NCI-H345 treated with DMSO at 0.1 percent for 48 hours (cell line): ENCODE measurements around the gene COL9A3.

Source experiments
- DNase-seq: peaks from one replicate; lab custom pipeline; 2025; ENCODE audit not compliant: unreplicated experiment; lab: John Stamatoyannopoulos, UW

COL9A3 gene

DNA sequence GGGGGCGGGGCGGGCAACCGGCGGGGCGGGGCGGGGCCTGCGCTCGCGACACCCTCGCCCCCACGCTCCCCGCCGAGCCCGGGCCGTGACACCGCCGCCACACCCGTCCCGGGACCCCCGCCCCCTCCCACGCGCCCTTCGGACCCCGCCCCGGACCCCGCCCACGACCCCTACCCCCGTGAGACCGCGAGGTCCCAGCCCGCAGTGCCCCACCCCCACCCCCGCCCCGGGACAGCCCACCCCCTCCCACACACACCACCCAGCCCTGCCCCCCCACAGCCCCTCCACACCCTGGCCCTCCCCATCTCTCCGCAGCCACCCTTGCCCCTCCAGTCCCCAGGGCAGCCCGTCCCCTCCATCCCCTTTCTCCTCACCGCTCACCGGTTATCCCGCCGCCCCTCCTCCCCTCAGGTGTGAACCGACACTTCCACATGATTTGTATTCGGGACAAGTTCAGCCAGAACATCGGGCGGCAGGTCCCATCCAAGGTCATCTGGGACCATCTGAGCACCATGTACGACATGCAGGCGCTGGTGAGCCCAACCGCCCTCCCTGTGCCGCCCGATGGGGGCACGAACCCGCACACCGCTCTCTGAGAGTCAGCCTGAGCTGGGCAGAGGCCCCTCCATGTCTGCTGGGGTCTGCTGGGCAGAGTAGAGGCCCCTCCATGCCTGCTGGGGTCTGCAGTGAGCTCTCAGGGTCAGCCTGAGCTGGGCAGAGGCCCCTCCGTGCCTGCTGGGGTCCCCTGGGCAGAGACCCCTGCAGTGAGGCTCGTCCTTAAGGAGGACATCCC is 20.0 kb upstream of the COL9A3 start:
- DNase-seq, result no peak

DNA sequence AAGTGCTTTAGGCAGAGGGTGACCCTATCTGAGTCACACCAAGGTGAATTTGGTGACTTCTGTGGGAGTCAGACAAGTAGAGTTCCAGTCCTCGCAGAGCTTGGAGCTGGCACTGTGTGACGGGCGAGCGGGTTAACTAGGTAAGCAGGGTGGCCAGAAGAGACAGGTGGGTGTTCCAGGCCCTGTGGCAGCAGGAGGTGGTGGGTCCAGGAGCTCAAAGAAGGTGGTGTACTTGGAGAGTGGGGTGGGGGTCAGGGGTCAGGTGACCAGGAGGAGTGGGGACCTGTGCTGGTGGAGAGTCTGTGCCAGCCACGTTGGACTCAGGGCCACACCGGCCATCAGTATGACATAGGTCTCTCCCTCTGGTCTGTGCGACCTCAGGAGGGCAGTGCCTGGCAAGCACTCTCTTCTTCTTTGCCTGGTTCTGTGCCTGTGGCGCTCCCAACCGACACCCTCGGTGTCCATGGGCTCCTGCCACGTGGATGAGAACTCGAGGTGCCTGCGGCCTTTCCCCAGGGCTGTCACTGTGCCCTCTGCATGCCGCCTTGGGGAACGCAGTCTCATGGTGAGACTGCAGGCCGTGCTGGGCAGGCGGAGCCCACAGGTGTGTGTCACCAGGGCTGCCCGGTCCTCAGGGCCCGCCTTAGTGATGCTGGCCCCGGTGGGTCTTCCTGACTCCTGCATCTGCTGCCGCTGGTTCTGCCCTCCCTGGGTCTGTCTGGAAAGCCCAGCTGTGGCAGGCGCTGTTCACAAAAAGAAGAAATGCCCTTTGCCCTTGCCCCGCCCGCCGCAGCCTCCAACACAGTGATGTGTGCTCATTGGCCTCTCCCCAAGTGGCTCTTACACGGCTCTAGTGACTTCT is 18.9 kb upstream of the COL9A3 start:
- DNase-seq, result no peak

DNA sequence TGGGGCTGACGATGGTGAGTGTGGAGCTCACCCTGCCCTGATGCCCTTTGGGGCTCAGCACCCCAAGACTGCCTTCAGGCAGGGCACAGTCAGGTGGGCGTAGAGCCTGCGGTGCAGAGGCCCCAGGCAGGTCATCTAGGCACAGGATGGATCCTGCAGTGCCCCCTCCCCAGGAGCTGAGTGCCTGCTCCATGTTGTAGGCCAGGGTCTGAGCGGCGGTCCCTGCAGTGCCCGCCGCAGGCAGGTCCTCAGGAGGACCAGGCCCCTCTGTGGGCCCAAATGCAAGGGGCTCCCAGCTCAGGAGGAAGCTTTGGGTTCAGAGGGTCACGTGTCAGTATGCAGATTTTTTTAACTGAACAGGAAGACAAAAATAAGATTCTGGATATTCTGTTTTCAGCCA is 17.8 kb upstream of the COL9A3 start:
- DNase-seq, result no peak

DNA sequence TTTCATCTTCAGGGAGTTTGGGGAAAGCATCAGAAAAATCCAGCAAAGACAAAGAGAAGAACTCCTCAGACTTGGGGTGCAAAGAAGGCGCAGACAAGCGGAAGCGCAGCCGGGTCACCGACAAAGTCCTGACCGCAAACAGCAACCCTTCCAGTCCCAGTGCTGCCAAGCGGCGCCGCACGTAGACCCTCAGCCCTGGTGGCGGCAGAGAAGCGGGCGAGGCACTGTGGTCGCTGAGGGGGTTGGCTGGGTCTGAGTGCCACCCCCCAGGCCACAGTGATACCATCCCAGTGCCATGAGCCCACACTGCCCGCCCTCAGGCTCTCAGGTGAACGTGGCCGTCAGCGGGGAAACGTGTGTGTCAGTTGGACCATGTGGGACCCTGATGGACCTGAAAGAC is 17.4 kb upstream of the COL9A3 start:
- DNase-seq, result no peak

DNA sequence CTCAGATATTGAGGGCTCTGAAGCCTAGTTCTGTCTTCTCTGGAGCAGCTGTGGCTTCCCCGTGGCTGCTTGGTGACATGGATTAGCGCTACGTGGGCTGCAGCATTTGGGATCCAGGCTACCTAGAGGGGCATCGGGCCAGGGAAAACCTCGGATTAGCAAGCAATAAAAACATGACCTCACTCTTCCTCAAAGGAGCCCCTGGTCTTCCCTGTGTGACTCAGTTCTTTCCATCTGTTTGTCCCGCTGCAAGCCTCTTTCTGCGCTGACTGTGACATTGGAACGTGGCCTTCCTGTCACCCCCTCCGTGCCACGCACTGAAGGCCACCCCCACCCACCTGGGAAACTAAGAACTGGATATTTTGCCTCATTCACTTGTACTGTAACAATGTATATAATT is 17.0 kb upstream of the COL9A3 start:
- no peak for DNase-seq

DNA sequence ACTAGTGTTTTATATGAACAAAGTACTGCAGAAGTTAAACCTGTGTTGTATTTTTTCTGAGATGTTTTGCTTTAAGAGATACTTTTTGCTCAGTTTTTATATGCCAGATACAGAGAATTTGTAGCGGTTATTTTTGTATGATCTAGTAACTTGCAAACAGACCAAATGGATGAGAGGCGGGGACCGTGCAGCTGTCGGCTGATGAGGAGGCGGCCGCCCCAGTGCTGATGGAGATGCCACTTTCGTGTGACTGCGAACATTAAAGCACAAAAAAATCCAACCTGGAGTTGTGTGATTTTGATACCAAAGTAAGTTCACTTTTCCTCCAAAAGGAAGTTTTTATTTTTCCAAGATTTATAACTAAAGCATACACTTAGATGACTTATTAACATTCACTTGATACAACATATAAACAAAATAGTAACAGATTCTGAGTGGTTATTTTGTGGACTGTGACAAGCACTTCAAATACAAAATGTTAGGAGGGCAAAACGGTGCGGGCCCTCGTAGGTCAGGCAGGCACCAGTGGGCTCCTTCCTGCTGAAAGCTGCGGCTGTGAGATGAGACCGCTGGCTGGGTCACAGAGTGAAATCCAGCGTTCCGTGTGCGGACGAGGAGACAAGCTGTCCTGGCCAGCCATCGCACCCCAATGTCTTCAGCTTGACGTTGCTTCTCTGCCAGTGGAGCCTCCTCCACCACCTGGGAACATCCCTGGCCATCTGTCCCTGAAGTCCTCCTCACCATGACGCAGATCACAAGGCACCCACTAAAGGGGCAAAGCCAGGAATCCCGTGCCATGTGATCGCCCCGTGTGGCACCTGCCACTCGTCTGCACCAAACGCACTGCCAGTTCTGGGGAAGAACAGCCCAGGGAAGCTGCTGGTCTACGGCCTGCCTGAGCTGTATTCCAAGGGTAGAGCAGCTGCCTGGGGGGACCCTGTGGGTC is 16.3 kb upstream of the COL9A3 start:
- no peak for DNase-seq

DNA sequence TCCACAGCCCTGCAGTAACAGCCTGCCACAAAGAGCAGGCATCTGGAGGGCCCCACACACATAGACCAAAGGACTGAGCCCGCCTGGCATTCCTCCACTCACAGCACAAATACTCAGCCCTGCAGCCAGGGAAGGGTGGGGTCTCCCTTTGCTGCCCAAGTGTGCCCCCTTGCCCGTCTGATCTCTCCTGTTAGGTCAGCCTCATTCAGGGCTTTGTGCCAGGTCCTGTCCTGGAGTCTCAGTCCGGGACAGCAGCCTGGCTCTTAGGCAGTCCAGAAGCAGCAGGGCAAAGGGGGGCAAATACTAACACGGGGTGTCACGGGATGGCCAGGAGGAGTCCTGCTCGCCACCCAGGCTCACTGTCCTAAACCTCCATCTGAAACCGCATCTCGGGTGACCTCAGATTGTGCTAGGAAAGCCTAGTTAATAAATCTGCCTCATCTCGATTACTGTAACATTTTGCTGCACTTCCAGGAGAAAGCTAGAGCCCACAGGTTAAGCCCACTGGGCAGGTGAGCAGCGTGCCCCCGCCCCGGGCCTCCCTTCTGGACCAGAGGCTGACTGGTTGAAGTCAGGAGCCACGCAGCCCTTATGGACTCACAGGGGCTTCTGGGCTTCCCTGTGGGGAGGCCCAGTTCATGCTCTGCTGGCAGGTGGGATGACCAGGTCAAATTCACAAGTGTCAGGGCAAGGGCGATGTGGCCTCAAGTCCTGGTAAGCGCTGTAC is 15.4 kb upstream of the COL9A3 start:
- no peak for DNase-seq

DNA sequence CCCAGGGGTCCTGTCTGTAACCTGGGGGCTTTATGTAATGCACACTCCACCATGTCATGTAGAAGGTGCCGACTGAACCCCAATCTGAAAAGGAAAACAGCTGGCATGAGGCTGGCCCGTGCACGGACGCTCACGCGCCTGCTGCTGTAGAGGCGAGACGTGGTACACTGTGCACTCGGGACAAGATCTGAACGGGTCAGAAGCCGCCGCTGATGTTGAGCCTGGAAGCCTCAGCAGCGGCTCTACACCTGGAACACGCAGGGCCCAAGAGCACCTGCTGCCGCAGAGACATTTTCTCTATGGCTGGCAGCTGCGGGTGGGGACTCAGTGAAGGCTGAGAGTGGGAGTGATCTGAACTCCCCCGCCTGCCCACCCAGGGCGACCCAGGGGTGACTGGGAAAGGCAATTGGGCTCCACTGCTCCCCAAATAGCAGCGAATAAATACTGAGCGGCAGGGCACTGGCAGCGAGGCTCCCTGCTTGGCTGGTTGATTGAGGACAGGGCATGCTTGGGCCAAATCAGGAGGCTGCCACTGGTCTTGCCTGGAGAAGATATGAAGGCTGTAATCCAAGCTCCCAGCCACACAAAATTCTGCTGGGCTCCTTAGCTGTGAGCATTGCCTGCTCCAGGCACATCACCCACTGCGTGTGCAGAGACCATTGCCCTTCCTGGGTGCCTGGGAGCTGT is 14.7 kb upstream of the COL9A3 start:
- DNase-seq, result no peak

DNA sequence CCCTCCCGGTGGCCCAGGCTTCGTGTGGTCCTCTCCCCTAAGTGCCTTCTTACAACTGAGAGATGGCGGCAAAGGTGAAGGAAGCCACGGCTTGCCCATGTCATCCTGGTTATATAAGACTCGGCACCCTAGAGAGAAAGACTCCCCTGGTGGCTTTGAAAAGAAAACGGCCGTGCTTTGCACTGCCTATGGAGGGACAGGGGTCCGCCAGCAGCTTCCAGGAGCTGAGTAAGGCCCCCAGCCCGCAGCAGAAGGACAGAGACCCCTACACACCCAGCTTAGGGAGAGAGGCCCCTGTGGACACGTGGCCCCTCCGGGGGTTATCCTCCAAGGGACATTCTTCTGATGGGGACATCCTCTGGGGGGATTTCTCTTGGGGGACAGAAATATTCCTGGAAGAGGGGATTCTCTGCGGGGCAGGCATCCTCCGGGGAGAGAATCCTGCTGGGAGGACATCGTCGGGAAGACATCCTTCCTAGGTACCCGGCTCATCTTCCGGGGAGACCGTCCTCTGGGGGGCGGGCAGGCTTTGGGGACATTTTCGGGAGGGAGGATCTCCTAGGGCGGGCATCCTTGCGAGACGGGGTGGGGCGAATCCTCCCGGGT is 12.7 kb upstream of the COL9A3 start:
- DNase-seq, result no peak

DNA sequence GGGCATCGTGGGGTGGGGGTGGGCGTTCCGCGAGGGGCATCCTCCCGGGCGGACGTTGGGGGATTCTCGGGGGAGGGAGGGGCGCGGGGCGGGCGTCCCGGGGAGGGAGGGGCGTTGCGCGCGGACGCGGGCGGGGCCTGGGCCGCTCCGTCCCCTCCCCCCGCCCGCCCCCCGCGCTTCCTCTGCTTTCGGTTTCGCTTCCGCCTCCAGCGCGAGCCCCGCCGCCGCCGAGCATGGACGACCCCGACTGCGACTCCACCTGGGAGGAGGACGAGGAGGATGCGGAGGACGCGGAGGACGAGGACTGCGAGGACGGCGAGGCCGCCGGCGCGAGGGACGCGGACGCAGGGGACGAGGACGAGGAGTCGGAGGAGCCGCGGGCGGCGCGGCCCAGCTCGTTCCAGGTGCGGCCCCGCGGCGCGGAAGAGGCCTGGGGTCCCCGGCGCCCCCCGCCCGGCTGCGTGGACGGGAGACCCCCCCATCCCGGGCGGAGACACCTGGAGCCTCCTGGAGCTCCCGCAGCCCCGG is 12.2 kb upstream of the COL9A3 start, which contains the start of gene OGFR:
Gene OGFR, plus strand, starts transcription at position 209 of the 528 bp plus-strand sequence. Its CDS starts 25 bp downstream, at position 234.
- no peak for DNase-seq

DNA sequence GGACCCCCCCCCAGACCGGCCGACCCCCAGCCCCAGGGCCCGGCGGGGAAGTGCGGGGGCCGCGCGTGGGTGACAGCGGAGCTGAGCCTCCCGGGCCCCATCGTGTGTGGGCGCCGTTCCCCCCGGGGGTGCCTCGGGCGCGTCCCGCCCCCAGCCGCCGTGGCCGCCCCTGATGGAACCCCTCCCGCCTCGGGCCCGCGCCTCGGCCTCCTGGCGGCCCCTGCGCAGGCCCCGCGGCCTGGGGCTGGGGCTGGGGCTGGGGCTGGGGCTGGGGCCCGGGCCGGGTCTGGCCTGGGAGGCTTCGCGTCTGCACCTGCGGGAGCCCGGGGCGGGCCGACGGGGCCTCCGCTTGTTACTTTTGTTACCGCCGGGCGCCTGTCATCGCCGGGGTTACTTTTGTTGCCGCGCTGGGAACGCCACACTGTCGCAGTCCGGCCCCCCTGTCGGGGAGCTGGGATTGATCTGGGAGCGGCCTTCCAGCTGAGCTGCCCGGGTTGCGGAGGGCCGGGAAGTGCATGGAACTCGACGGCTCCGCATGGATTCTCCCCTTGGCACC is 11.6 kb upstream of the COL9A3 start:
- no peak for DNase-seq

DNA sequence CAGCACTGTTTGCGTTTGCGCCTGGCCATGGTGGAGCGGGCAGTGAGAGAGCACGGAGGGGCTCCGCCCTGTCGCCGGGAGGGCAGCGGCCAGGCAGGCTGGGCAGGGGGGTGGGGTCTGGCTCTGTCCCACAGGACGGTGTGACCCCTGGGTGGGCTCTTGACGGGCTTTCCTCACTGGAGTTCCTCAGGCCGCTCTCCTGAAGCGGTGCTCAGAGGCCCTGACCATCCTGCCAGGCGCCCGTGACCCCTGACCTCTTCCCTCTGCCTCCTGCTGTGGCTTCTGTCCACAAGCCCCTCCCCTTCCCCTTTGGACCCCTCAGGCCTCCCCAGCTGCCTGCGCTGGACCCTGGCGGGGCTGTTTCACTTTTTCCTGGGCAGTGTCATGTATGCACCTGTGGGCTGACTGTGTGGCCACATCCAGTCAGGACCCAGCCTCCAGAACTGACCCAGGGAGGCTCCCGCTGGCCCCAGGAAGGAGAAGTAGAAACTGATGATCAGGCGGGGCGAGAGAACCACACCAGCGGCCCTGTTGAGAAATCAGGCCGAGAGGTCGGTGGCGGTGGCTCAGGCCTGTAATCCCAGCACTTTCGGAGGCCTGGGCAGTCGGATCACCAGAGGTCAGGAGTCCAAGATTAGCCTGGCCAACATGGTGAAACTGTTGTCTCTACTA is 11.0 kb upstream of the COL9A3 start:
- DNase-seq, result no peak

DNA sequence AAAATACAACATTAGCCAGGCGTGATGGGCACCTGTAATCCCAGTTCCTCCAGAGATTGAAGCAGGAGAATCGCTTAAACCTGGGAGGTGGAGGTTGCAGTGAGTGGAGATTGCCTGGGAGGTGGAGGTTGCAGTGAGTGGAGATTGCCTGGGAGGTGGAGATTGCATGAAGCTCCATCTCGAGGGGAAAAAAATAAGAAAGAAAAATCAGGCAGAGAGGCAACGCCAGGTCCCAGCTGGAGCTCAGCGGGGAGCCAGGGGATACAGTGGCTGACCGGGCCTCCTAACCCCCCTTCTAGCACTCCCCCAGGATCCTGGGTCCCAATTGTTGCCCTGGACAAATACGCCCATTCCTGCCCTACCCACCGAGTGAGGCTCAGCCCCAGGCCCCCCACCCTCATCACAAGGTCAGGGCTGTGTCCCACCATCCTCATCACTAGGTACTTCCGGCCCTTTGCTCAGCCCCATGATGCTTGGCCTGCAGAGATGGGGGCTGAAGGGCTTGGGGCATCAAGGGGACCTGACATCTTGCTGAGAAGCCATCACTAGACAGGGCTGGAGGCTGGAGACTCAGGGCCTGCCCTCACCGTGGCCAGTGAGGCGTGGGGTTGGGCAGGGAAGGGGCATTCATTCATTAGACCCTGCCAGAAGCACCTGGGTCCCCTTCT is 10.3 kb upstream of the COL9A3 start:
- no peak for DNase-seq

DNA sequence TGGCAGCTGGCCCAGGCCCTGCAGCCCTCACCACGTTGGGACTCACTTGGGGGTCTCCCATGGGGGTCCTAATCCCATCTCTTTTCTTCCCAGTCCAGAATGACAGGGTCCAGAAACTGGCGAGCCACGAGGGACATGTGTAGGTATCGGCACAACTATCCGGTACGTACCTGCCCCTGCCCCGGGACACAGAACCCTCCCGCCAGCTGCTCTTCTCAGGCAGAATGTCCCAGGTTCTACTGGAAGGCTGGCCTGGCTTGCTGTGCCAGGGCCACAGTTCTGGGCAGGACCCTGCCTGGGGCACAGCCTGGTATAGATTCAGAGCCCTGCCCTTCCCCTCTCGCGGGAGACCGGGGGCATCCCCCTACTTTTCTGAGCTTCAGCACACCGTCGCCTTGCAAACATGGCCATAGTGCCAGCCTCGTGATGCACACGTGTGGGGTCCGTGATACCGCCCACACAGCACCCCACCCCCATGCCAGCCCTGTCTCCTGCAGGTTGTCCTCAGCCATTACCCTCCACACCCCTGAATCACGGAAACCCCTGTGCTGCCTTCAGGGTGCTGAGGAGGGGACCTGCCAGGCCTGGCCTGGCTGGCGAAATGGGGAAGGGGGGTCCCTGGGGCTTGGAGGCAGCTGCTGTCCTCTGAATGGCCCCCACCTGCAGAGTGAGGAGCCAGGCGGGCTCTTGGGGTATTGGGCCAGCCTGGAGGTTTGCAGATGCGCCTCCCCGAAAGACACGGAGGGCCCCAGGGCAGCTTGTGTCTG is 9.2 kb upstream of the COL9A3 start:
- no peak for DNase-seq

DNA sequence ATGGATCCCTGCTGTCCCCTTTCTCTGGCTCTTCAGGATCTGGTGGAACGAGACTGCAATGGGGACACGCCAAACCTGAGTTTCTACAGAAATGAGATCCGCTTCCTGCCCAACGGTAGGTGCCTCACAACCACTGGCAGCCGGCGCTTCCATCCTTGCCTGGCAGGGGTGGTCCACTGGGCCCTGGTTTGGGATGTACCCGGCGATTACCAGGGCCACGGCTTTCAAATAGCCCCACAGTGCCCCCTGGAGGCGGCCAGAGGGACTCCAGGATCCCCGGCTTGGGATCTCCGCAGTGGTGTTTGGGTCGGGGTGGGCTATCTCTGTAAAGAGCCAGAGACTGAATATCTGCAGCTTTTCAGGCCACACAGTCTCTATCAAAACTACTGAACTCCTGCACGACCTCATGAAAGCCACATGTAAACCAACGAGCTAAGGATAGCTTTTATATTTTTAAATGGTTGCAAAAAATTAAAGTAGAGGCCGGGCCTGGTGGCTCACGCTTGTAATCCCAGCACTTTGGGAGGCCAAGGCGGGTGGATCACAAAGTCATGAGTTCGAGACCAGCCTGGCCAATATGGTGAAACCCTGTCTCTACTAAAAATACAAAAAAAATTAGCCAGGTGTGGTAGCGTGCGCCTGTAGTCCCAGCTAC is 8.5 kb upstream of the COL9A3 start:
- peak; percentile 33 for DNase-seq
